NB4 (cell line): ENCODE measurements around the gene CNOT8.

ENCODE experiments used
- POLR2A ChIP-seq: IDR thresholded peaks from 2 replicates; pipeline ENCODE4 v1.6.1; 2011; ENCODE audit warnings: mild to moderate bottlenecking; ENCODE audit not compliant: insufficient read length; ENCODE audit errors: extremely low read depth
- TF ChIP-seq, protein P1 (sequence below): IDR thresholded peaks from one replicate; pipeline ENCODE4 v1.5.1; 2012; ENCODE audit warnings: low read depth, low read length

- TF ChIP-seq, protein P1, sequence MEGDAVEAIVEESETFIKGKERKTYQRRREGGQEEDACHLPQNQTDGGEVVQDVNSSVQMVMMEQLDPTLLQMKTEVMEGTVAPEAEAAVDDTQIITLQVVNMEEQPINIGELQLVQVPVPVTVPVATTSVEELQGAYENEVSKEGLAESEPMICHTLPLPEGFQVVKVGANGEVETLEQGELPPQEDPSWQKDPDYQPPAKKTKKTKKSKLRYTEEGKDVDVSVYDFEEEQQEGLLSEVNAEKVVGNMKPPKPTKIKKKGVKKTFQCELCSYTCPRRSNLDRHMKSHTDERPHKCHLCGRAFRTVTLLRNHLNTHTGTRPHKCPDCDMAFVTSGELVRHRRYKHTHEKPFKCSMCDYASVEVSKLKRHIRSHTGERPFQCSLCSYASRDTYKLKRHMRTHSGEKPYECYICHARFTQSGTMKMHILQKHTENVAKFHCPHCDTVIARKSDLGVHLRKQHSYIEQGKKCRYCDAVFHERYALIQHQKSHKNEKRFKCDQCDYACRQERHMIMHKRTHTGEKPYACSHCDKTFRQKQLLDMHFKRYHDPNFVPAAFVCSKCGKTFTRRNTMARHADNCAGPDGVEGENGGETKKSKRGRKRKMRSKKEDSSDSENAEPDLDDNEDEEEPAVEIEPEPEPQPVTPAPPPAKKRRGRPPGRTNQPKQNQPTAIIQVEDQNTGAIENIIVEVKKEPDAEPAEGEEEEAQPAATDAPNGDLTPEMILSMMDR: no peak
- TF ChIP-seq POLR2A: no peak
Measured at GRCh38 chr5:154895606-154896561, 37.5 kb downstream of the CNOT8 start.
